Activated T-helper 1 cell treated with anti-CD3 and anti-CD28 coated beads, Interleukin-12 subunit alpha, Interleukin-12 subunit beta, Interleukin-2, Interleukin-4 antibody, amounts not matched to agents 30 ng/mL and 10 ng/mL and 1 ng/mL, durations not matched to agents 14 hours and 24 hours and 36 hours (primary cell): ENCODE results near the gene GRB10. TPM values are rescaled to one million over a fixed set of nuclear protein-coding genes. Genes with fewer than 3 reads are reported as not detected.
"Not testable (repeated sequence)": the region's sequence is repeated elsewhere in the genome, so short reads cannot be mapped to it uniquely, and the experiment has no call there.

Source experiments
- DNase-seq: peaks from one replicate; pipeline ENCODE4 v3.0.0; 2021; ENCODE audit warnings: low spot score
- H3K27ac Mint-ChIP-seq: one replicate; pipeline ENCODE4 v1.8.0; 2021; ENCODE audit warnings: mild to moderate bottlenecking, mixed read lengths
- H3K27me3 Mint-ChIP-seq: one replicate; pipeline ENCODE4 v1.8.0; 2022; ENCODE audit warnings: mild to moderate bottlenecking, moderate library complexity, mixed read lengths; ENCODE audit not compliant: insufficient read depth
- H3K36me3 Mint-ChIP-seq: one replicate; pipeline ENCODE4 v1.8.0; 2021; ENCODE audit warnings: low read depth, mixed read lengths
- H3K4me1 Mint-ChIP-seq: one replicate; pipeline ENCODE4 v1.8.0; 2021; ENCODE audit warnings: low read depth, mixed read lengths
- H3K4me3 Mint-ChIP-seq: one replicate; pipeline ENCODE4 v1.8.0; 2021; ENCODE audit warnings: mild to moderate bottlenecking, moderate library complexity, mixed read lengths
- H3K9me3 Mint-ChIP-seq: one replicate; pipeline ENCODE4 v1.8.0; 2021; ENCODE audit warnings: mixed read lengths
- intact Hi-C: fragments of 100-400 bp; cut with micrococcal nuclease; formaldehyde crosslinking; loops from one replicate; pipeline ENCODE4 v1.15.1; 2024
- total RNA-seq: library from RNA; stranded (reverse); gene quantifications from 2 replicates; pipeline ENCODE4 v1.2.3, GENCODE V29; 2022

The GRB10 gene
- total RNA-seq, 1 donor from 2014 or later, result 2.8 TPM

GRCh38 chr7:50743893-50744292 lies 38.8 kb downstream of the GRB10 start:
- DNase-seq, result no peak
- H3K27ac Mint-ChIP-seq, result no peak overlapping the region
- no peaks in the 10 kb centered on the region for H3K27me3 Mint-ChIP-seq
- H3K36me3 Mint-ChIP-seq, result no peaks in the 10 kb centered on the region
- no peaks in the 10 kb centered on the region for H3K9me3 Mint-ChIP-seq
- peaks cover 10% of the 10 kb centered on the region for H3K4me1 Mint-ChIP-seq
- intact Hi-C loops, result no loop called here
- no peak overlapping the region for H3K4me3 Mint-ChIP-seq

GRCh38 chr7:50743016-50743415 lies 39.7 kb downstream of the GRB10 start:
- no peak for DNase-seq
- H3K27ac Mint-ChIP-seq, result no peak overlapping the region
- H3K9me3 Mint-ChIP-seq, result no peaks in the 10 kb centered on the region
- H3K4me3 Mint-ChIP-seq, result no peak overlapping the region
- H3K4me1 Mint-ChIP-seq, result peaks cover 10% of the 10 kb centered on the region
- intact Hi-C loops, result no loop called here
- H3K36me3 Mint-ChIP-seq, result no peaks in the 10 kb centered on the region
- H3K27me3 Mint-ChIP-seq, result no peaks in the 10 kb centered on the region

DNA sequence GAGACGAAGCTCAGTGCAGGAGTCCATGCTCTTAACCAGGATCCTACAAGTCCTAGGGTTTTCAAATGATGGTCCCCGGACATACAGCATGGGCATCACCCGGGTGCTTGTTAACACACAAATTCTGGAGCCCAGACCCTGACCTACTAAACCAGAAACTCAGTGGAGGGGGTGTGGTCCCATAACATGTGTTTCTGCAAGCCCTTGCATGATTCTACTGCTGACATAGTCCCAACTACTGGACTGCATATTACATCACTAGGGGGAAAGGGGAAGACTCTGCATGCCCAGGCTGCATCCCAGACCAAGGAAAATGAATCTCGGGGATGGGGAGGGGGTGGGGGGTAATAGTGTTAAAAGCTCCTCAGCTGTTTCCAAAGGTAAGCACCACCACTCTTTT lies 40.3 kb downstream of the GRB10 start:
- H3K36me3 Mint-ChIP-seq, result no peaks in the 10 kb centered on the region
- no peak overlapping the region for H3K4me3 Mint-ChIP-seq
- intact Hi-C loops, result no loop called here
- H3K27me3 Mint-ChIP-seq, result no peaks in the 10 kb centered on the region
- H3K9me3 Mint-ChIP-seq, result no peaks in the 10 kb centered on the region
- peaks cover 10% of the 10 kb centered on the region for H3K4me1 Mint-ChIP-seq
- H3K27ac Mint-ChIP-seq, result no peak overlapping the region
- no peak for DNase-seq

DNA sequence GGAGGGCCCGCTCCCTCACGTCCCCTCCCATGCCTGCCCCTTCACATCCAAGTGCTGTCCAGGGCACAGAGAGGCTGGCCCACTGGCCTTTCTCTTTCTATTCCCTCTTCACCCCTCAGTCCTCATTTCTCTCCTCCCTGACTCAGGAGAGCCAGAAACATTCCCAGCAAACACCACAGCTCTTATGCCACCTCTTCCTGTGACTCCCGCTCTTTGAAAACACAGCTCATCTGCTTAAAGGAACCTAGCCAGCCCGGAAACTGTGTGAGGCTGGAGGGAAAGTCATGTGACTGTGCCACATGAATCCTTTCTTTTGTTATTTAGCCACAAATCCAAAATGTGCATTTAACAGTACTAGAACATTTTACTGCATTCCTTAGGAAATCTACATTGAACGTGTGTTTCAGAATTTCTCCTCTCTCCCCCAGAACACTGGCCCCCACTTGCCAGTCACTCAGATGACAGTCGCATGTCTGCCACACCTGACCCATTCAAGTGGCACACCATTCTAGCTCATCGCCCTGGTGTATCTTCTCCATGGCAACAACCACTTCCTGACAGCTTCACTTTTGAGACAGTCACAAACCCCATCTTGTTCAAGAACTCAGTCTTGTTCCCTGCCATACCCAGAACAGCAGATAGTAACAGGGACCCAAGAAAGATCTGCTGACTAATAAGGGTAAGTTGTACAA lies 42.8 kb downstream of the GRB10 start:
- Mint-ChIP-seq H3K4me3 (peak overlapping the region; percentile 16), H3K9me3 (no peaks in the 10 kb centered on the region)

GRCh38 chr7:50738932-50739331 lies 43.8 kb downstream of the GRB10 start:
- intact Hi-C loops, result loop anchor here (5.0 kb wide), 1 partner anchor 93 kb away; no protein-coding TSS in a partner anchor
- Mint-ChIP-seq H3K4me3 (no peak overlapping the region), H3K27me3 (no peaks in the 10 kb centered on the region), H3K27ac (no peak overlapping the region), H3K36me3 (no peaks in the 10 kb centered on the region), H3K4me1 (peaks cover 10% of the 10 kb centered on the region), H3K9me3 (no peaks in the 10 kb centered on the region)
- DNase-seq, result no peak

More for the DNA sequence above, 42.8 kb downstream of the GRB10 start:
- Mint-ChIP-seq H3K4me1 (peaks cover 10% of the 10 kb centered on the region), H3K27ac (peak overlapping the region; percentile 37), H3K36me3 (no peaks in the 10 kb centered on the region), H3K27me3 (no peaks in the 10 kb centered on the region)
- DNase-seq, result peak; percentile 63
- intact Hi-C loops, result loop anchor here (2.0 to 5.0 kb wide), 2 partner anchors 79 to 92 kb away; no protein-coding TSS in a partner anchor

- intact Hi-C loops, result loop anchor here (5.0 kb wide), 1 partner anchor 96 kb away; no protein-coding TSS in a partner anchor
- H3K27ac Mint-ChIP-seq, H3K4me3 Mint-ChIP-seq, DNase-seq, H3K4me1 Mint-ChIP-seq, H3K9me3 Mint-ChIP-seq, H3K27me3 Mint-ChIP-seq, H3K36me3 Mint-ChIP-seq: not testable (repeated sequence)
Observed at GRCh38 chr7:50735836-50736235, 46.9 kb downstream of the GRB10 start.

DNA sequence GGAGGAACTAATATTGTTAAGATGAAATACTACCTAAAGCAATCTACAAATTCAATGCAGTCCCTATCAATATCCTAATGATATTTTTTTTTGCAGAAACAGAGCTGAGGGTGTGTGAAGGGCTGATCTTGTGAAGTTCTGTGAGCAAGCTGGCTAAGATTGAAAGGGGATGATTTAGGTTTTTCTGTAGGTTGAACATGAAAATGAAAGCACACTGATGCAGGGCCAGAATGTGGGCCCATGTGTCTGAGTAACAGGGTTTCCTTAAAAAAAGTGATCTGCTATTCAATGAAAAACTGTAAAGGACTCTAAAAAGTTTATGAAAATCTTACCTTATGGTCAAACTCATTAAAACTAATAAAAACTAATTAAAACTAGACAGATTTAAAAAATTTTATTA lies 47.4 kb downstream of the GRB10 start:
- no peak overlapping the region for H3K4me3 Mint-ChIP-seq
- no peaks in the 10 kb centered on the region for H3K36me3 Mint-ChIP-seq
- no peaks in the 10 kb centered on the region for H3K9me3 Mint-ChIP-seq
- intact Hi-C loops, result loop anchor here (5.0 kb wide), 1 partner anchor 97 kb away; no protein-coding TSS in a partner anchor
- no peaks in the 10 kb centered on the region for H3K27me3 Mint-ChIP-seq
- no peak for DNase-seq
- H3K4me1 Mint-ChIP-seq, result peaks cover 10% of the 10 kb centered on the region
- no peak overlapping the region for H3K27ac Mint-ChIP-seq

DNA sequence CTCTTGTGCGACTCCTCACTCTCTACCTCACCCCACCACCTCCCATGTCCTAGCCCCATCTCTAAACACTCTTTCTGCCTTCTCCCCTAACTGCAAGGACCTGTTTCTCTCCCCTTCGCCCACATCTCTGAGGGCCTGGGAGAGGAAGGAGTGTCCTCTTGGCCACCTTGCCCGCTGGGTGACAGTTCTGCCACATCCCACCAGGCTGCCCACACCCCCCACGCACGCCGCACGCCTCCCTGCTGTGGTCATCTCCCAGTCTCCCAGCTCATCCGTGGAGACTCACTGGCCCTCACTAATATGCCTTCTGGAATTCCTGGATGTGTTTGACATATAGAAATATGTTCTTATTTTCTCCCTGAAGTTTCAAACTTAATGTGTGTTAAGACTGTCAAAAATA lies 48.5 kb downstream of the GRB10 start:
- intact Hi-C loops, result no loop called here
- H3K9me3 Mint-ChIP-seq, result no peaks in the 10 kb centered on the region
- no peaks in the 10 kb centered on the region for H3K4me1 Mint-ChIP-seq
- H3K27ac Mint-ChIP-seq, result no peak overlapping the region
- H3K36me3 Mint-ChIP-seq, result no peaks in the 10 kb centered on the region
- no peak overlapping the region for H3K4me3 Mint-ChIP-seq
- no peaks in the 10 kb centered on the region for H3K27me3 Mint-ChIP-seq
- no peak for DNase-seq

DNA sequence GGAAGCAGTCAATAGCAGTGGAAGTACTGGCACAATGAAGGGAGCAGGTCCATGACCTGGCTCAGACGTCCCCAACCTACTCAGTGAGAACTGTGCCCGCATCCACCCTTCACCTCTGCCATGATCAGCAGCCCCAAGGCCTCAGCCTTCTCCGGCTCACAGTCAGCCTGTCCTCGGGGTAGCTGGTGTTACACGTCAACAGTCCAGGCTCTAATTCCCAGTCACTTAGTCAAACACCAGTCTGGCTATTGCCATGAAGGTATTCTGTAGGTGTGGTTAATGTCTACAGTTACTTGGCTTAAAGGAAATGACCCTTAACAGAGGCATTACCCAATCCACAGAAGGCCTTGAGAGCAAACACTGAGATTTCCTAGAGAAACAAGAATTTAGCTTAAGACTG lies 49.1 kb downstream of the GRB10 start:
- no peaks in the 10 kb centered on the region for H3K36me3 Mint-ChIP-seq
- no peak overlapping the region for H3K4me3 Mint-ChIP-seq
- no peaks in the 10 kb centered on the region for H3K27me3 Mint-ChIP-seq
- H3K4me1 Mint-ChIP-seq, result no peaks in the 10 kb centered on the region
- intact Hi-C loops, result no loop called here
- no peak for DNase-seq
- H3K27ac Mint-ChIP-seq, result no peak overlapping the region
- H3K9me3 Mint-ChIP-seq, result no peaks in the 10 kb centered on the region

DNA sequence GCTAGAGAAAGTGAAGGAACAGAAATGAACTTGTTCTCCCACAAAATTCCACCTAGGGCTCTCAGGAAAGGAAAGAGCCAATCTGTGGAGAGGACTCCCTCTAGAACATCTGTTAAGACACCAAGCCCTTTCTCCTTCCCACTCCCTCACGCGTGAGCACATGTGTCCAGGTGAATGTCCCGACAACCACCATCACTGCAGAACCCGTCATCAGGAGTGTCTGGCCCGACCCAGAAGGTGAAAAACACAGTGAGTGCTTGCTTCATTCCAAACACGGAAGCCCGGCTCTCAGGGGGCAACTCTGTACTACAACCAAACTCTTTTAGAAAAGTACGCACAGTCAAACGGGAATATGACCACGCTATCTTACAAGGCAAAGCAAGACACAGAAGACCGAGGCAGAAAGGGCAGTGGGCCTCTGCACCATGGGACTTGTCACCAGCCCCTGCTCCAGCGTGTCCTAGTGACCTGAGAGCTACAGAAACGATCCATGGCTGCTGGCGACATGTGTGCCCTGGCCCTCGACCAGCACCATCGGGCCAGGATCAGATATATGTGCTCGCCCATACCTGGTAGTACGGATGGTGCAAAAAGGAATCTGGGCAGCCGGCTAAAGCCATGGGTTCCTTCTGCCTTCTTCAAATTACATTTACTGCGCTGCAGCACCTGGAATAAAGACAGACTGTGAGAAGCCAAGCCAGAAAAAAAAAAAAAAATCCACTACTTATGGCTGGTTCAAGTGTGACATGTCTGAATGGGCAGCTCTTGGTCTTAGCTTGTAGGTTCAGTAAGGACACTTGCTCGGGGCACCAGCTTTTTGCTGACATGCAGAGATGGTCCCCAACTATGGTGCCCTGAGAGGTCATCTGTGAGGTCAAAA lies 50.8 kb downstream of the GRB10 start:
- H3K4me1 Mint-ChIP-seq, result no peaks in the 10 kb centered on the region

DNA sequence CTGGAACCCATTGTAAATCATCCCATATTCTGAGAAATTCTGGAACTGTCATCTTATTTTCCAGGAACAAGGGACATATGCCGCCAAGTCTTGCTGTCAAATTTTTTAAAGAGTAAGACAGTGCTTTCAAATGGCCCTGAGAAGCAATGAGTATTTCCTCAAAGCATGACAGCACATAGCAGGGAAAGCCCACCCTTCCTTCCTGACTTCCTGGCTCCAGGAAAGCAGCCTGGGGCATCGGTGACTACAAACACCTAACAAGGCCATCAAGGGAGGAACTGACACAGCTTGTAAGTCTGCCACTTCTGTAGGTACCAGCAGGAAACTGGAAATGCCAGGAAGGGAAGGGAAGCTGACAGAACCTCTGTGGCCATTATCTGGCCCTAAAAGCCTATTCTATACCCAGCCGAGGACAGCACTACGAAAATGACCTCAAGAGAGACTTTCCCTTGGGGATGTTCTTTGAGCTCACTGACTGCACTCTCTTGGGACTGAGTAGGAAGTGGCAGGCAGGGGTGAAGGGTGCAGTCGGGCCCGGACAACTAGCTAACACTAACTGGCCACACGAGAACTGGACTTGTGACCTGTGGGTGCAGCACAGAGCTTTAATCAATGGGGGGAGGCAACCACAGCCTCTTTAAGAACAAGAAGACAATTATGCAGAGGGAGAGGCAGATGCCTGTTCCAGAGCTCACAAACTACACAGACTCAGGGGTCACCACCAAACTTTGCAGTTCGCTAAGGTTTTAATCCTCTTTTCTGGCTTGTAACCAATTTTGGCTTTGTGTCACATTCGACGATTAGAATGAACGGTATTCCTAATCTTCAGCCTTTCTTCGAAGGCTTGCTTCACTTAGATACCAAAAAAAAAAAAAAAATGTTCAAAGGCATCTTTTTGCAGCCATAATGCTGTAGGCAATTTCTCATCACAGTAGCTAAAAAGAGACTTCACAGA lies 52.0 kb downstream of the GRB10 start:
- no peaks in the 10 kb centered on the region for H3K4me1 Mint-ChIP-seq
- no peaks in the 10 kb centered on the region for H3K27me3 Mint-ChIP-seq
- H3K27ac Mint-ChIP-seq, result no peak overlapping the region
- H3K9me3 Mint-ChIP-seq, result no peaks in the 10 kb centered on the region
- H3K36me3 Mint-ChIP-seq, result no peaks in the 10 kb centered on the region
- no peak overlapping the region for H3K4me3 Mint-ChIP-seq
- no peak for DNase-seq
- intact Hi-C loops, result no loop called here

More for the DNA sequence above, 50.8 kb downstream of the GRB10 start:
- Mint-ChIP-seq H3K27ac (no peak overlapping the region), H3K27me3 (no peaks in the 10 kb centered on the region), H3K4me3 (no peak overlapping the region), H3K9me3 (no peaks in the 10 kb centered on the region), H3K36me3 (no peaks in the 10 kb centered on the region)
- intact Hi-C loops, result no loop called here
- no peak for DNase-seq

DNA sequence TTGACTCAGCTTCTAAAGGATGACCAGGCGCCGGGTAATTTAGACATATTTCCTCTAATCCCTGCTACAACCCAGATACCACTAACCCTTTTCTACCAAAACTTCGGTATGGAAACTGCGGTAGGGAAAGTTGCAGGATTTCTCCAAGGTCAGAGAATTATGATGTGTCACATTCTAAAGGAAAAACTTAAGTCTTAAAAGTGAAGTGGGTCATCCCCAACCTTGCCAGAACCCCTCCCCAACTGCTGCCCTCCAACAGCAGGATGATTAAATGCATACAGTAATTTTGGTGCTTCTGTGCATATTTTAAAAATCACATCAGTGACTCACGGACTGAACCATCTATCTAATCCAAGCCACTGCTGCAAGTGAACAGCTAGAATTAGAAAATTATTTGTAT lies 52.7 kb downstream of the GRB10 start:
- no peak overlapping the region for H3K27ac Mint-ChIP-seq
- H3K9me3 Mint-ChIP-seq, result no peaks in the 10 kb centered on the region
- no peak overlapping the region for H3K4me3 Mint-ChIP-seq
- H3K4me1 Mint-ChIP-seq, result no peaks in the 10 kb centered on the region
- no peaks in the 10 kb centered on the region for H3K27me3 Mint-ChIP-seq
- DNase-seq, result no peak
- no peaks in the 10 kb centered on the region for H3K36me3 Mint-ChIP-seq
- intact Hi-C loops, result no loop called here
